Inflammatory macrophage treated with lipopolysaccharide for 1 hour (primary cell): ENCODE data around the gene TRIM40.
A peak's percentile ranks its signal among the peaks of the same experiment; 100 is the strongest.

Experiments
- DNase-seq, 2 donors: peaks; one replicate each; pipeline ENCODE4 v3.0.0-alpha.2; 2020 to 2022

Gene TRIM40

DNA sequence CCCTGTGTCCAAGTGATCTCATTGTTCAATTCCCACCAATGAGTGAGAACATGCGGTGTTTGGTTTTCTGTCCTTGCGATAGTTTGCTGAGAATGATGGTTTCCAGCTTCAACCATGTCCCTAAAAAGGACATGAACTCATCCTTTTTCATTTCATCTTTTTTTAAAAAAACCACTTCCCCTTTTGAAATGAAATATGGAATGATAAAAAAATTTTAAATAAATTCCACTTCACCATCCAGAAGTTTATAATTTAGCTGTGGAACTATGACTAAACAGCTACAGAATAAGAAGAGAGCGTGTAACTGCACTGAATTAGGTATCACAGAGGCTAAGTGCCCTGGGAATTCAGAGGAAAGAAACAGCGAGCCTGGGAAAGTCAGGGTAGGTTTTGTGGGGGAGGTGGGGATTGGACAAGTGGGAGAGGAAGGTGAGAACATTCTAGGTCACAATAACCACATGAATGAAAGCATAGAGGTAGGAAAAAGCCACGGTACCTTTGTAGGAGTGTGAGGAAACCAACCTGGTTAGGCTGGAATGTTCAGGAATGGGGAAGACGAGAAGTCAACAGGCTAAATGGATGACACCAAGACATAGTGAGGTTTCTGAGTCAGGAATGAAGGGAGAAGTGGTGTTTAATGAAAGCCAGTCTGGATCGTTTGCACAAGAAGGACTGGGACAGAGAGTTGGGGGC, 14.1 kb downstream of the TRIM40 start:
- no peak for DNase-seq

GRCh38 chr6:30150671-30151395, 14.9 kb downstream of the TRIM40 start:
- DNase-seq = no peak

DNA sequence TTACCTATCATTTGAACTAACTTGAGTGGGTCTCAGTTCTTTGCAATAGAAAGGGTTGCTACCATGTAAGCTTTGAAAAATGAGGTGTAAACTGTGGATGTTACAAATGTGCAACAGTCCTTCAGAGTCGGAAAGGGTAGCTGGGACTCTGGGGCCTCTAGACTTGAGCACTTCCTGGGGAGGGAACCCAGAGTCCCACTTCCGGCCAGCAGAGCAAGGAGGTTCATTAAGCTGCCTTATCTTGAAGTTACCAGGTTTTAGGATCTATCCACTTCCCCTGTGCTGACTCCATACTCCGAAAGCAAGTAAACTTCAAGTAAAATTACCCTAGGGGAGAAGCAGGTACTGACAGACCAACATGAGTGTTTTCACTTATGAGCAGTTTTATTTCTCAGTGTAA, 15.6 kb downstream of the TRIM40 start:
- DNase-seq = no peak

- no peak for DNase-seq
These were observed 16.2 kb downstream of the TRIM40 start for GRCh38 chr6:30152016-30152673.

- DNase-seq = peak in 1 of 2 donors; percentile 38
These were observed 17.1 kb downstream of the TRIM40 start for GRCh38 chr6:30152910-30153610.

- DNase-seq = no peak
These were observed 18.1 kb downstream of the TRIM40 start for GRCh38 chr6:30154061-30154460.

- DNase-seq = no peak
These were observed 19.0 kb downstream of the TRIM40 start for GRCh38 chr6:30154709-30155519.

DNA sequence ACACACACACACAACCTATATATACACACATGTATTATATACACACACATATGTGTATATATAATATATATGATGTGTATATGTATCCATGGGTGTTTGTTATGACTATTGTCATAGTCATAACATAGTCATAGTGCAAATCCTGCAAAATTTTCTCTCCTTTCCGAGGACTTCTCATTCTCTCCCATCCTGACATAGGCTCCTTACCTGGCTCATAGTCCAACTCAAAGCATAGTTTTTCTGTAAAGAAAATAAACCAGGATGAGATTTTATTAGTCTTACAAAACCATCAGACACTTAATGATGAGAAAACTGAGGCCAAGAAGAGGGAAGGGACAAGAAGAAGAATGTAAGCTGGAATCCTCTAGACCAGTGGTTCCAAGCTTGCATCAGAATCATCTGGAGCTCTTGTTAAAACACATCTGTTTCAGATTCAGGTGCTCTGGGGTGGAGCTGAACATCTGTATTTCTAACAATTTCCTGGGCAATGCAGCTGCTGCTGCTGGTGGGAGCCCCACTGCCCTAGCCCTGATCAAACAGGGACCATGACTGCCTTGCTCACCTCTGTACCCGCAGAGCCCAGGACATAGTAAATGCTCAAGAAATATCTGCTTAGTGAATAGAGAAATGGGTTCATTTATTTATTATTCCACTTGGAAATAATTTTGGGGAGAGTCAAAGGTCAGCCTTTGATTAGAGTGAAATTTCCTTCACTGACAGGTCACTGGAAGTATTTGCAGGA, 19.8 kb downstream of the TRIM40 start:
- no peak for DNase-seq

DNA sequence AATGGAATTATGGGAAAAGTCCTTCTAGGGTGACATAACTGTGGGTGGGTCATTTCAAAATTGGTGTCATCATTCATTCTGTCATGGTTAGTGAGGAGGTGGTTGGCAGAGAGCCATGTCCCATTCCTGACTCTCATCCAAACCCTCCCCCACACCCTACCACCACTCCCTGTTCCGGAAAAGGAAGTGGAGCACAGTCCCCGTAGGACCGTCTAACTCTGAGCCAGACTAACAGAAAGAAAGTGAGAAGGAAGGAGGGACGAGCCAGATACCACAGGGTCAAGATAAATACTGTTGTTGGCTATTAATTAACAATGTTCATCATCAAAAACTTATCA, 20.3 kb downstream of the TRIM40 start:
- DNase-seq = peak; percentile 85 to 86

- no peak for DNase-seq
These were observed 20.8 kb downstream of the TRIM40 start for GRCh38 chr6:30156774-30157173.

DNA sequence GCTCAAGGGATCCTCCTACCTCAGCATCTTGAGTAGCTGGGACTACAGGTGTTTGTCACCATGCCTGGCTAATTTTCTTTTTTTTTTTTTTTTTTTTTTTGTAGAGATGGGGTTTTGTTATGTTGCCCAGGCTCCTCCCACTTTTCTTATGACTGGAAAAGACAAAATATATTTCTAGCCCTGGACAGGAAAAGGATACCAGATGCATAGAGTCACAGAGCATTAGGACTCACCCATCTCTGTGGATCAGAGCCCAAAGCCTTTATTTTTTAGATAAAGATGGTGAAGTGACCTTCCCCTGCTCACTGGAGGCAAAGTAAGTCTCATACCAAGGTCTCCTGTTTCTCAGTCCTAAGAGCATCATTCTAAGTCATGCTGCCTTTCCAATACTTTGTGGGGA, 21.6 kb downstream of the TRIM40 start:
- no peak for DNase-seq

DNA sequence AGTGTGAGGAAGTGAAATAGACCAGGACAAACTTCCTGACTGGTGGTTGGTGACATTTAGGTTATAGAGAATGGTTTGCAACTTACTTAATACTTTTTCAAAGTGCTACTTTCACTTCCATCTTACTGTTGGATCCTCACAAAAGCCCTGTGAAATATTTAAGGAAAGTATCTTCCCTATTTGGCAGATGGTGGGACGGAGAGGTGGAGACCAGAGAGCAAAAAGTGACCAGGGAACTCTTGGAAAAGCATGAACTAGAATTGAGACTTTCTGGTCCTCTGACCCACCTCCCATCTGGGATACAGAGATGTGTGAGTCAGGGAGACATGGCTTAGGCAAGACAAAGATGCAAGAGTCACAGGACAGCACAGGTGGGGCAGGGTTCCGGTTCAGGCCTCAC, 22.1 kb downstream of the TRIM40 start:
- DNase-seq = peak in 1 of 2 donors; percentile 28

- DNase-seq = no peak
These were observed 22.6 kb downstream of the TRIM40 start for GRCh38 chr6:30158475-30159040.

DNA sequence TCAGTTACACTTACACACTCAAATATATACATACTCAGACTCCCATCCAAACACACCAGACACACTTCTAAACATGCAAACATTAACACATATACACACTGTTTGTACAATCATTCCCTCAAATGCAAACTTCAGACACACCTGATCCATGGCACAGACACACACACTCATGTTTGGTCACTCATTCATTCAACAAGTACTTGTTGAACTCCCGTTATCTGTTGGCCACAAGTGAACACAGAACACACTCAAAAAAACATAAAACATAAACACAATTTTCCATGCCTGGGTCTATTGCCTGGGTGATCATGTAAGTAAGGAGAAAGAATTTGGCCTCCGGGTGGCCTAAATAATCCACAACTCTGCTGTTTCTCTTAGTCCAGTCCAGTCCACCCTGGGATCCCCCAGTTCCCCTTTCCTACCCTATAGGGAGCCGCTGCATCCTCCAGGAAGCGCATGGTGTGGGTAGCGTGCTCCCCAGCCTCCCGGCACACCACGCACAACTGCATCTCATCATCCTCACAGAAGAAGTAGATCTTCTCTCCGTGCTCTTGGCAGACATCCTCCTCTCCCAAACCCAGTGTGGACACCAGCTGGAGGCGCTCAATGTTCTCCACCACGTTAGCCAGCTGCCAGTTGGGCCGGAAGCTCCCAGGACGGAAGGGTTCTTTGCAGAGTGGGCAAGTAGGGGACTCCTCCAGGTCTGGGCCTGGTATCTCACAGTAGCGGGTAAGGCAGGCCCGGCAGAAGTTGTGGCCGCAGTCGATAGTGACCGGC, 24.3 kb downstream of the TRIM40 start:
- no peak for DNase-seq

DNA sequence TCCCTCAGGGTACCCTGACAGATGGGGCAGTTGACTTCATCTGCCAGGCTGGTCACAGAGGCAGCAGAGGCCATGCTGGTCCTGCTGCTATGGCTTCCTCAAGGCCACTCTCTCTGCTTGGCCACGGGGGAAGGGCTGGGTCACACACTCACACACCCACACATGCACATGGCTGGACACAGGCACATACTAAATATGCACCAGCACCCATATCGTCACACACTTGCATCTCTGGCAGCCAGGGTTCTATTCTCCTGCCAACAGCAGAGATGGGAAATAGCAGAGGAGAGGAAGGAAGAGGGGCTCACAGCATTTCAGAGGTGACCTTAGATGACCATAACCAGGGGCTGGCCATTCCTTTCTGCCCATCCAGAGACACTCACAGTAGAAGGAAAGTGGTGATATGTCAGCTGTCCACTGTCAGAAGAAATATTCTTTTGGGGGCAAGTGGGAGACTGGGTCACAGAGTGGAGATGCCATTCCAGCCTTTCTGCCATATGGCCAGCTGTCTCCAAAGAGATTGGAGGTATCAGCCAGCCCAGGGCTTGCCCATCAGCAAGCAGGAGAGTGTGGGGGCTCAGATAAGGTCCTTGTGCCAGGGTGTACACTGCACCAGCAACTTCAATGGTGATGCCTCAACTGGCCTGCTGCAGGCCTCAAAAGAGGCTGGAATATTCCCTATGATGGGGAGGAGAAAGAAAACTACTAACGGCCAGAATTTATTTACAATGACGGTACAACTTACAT, 25.0 kb downstream of the TRIM40 start, which contains the start of gene TRIM10:
TSS of gene TRIM10 (minus strand) at position 427 of the 747 bp plus-strand sequence. CDS start at position 74, 353 bp downstream.
- DNase-seq = no peak

DNA sequence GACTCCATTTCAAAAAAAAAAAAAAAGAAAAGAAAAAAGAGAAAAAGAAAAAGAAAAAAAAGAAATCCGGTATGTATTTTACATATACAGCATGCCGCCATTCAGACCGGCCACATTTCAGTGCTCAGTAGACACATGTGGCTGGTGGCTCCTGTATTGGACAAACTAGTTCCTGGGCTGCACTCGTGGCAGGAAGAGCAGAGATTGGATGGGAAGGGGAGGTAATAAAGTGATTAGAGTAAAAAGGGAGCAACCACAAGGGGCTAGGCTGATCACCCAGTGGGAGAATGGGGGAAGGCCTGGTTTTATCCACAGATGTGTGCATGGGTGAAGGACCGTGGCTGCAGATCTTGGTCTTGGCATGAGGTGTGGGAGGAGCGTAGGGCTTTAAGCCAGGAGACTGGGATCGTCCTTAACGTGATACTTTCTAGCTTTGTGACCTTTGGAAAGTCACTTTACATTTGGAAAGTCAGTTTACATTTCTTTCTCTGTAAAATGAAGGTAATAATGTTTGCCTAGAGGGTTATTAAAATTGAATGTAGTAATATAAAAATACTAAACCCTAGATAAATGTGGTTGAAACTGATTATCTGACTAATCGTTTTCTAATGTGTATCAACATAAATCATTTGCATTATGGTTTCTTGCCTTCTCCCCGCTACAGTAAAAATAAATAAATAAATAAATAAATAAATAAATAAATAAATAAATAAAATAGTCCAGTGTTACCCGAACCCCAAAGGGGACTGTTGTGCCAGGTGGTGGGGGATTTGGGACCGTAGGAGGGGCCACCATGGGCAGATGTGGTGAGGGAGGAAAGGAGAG, 26.5 kb downstream of the TRIM40 start:
- DNase-seq = no peak

GRCh38 chr6:30163090-30163917, 27.4 kb downstream of the TRIM40 start, which contains the start of gene TRIM15:
TSS of gene TRIM15 (plus strand) at chr6:30163546. CDS start at chr6:30163685, 139 bp downstream.
- no peak for DNase-seq
